ENCODE data around the gene TOR4A. TPM values are rescaled to one million over a fixed set of nuclear protein-coding genes. Genes with fewer than 3 reads are reported as not detected.

Gene TOR4A
- total RNA-seq, 2 experiments from 2014 or later: 0.67 to 0.80 TPM

DNA sequence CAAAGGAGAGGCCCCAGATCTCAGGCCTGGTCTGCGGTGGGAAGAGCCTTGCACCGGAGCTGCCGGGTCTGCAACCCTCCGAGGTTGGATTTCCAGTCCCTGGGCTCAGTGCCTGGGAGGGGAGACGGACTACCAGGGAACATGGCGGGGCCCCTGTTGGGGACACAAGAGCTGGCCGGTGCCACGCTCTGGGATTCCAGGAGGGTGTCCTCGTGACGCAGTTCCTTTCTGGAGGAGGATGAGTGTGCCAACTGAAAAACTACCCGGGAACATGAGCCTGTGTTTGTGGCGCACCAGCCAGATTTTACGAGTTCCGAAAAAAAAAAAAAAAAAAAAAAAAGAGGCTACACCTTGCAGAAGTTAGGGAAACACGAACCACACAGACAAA, 15.6 kb downstream of the TOR4A start:
- H3K36me3 ChIP-seq (ENCODE audit: insufficient read depth, low read length): no peaks in the 10 kb centered on the region
- H3K4me3 Mint-ChIP-seq: no peak overlapping the region
- DNase-seq: peak in 1 of 14 experiments; percentile 15
- no peak overlapping the region for H3K27ac Mint-ChIP-seq
- H3K27ac ChIP-seq (ENCODE audit: low read depth in 1 of 2, low read length in 2 of 2): no peak overlapping the region
- intact Hi-C loops (cut with DNase I, micrococcal nuclease): no loop called here
- no peaks in the 10 kb centered on the region for H3K36me3 Mint-ChIP-seq (ENCODE audit: low read depth)
- H3K27me3 ChIP-seq (ENCODE audit: control insufficient read depth in 1 of 2, insufficient read depth in 2 of 2, low read length in 2 of 2): peaks cover 41 to 43% of the 10 kb centered on the region in 2 experiments
- peaks cover 0 to 26% of the 10 kb centered on the region in 2 experiments for H3K9me3 ChIP-seq (ENCODE audit: control insufficient read depth in 1 of 2, insufficient read depth in 1 of 2, low read length in 2 of 2)
- ATAC-seq (ENCODE audit: poor library complexity): no peak
- TF ChIP-seq, protein P1, sequence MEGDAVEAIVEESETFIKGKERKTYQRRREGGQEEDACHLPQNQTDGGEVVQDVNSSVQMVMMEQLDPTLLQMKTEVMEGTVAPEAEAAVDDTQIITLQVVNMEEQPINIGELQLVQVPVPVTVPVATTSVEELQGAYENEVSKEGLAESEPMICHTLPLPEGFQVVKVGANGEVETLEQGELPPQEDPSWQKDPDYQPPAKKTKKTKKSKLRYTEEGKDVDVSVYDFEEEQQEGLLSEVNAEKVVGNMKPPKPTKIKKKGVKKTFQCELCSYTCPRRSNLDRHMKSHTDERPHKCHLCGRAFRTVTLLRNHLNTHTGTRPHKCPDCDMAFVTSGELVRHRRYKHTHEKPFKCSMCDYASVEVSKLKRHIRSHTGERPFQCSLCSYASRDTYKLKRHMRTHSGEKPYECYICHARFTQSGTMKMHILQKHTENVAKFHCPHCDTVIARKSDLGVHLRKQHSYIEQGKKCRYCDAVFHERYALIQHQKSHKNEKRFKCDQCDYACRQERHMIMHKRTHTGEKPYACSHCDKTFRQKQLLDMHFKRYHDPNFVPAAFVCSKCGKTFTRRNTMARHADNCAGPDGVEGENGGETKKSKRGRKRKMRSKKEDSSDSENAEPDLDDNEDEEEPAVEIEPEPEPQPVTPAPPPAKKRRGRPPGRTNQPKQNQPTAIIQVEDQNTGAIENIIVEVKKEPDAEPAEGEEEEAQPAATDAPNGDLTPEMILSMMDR (IDR thresholded peaks at IDR 0.05): no peak
- ChIA-PET POLR2A (no interaction called here), CTCF (no interaction called here)
- H3K27me3 Mint-ChIP-seq: peaks cover 38% of the 10 kb centered on the region
- peaks cover 15% of the 10 kb centered on the region for H3K4me1 ChIP-seq (ENCODE audit: insufficient read depth, low read length)
- no peaks in the 10 kb centered on the region for H3K9me3 Mint-ChIP-seq
- H3K4me3 ChIP-seq (ENCODE audit: low read length): no peak overlapping the region
- H3K4me1 Mint-ChIP-seq (ENCODE audit: low read depth): no peaks in the 10 kb centered on the region

DNA sequence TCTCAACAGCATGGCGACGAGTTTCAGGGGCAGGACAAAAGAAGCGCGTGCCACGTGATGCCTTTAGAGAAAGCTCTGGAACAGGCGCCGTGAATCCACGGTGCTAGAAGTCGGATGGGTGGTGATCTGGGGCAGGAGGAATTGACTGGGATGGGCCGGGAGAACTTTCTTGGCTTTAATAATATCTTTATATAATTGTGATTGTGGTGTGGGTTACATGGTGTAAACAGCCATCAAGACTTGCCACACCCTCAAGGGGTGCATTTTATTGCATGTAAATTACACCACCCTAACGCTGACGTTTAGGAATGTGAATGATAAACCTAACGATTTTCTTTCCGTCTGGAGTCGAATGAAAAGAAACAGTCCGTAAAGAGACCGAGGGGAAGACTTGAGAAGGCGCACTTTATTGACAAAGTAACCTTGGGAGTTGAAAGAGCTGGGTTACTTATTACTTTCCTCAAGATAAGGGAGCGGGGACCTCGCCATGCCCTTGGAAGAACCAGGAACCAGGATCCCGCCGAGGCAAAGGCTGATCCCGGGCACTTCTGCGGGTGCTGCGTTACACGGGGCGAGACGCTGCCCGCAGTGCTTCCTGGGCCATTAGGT, 16.1 kb downstream of the TOR4A start:
- ATAC-seq (ENCODE audit: poor library complexity): no peak
- POLR2A ChIA-PET: no interaction called here
- H3K27me3 Mint-ChIP-seq: peaks cover 38% of the 10 kb centered on the region

DNA sequence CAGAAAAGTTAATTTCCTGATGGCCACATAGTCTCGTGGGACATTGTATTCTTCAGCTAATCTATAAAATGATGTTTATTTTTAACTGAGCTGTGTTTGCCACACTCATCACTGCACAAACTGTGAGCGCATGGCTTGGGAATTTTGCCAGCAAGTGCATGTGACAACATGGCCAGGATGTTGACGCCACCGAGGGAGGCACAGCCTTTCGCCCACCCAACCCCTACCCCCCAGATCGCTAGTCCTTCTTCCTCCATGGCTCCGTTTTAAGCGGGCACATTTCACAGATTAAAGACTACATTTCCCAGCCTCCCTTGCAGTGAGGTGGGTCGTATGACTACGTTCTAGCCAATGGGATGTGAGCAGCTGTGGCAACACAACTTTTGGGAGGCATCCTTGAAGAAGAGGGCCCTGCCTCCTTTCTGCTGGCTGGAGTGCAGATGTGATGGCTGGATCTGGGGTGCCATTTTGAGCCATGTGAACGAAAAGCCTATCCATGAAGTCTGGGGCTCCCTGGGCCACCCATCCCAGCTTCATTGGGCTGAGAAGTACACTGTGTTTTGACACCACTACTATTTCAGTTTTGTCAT, 16.7 kb downstream of the TOR4A start:
- H3K27ac ChIP-seq (ENCODE audit: low read depth in 1 of 2, low read length in 2 of 2): no peak overlapping the region
- Mint-ChIP-seq H3K27me3 (peaks cover 38% of the 10 kb centered on the region), H3K4me1 (ENCODE audit: low read depth) (no peaks in the 10 kb centered on the region), H3K4me3 (peak overlapping the region; percentile 34), H3K9me3 (no peaks in the 10 kb centered on the region), H3K36me3 (ENCODE audit: low read depth) (no peaks in the 10 kb centered on the region), H3K27ac (no peak overlapping the region)
- peaks cover 52 to 54% of the 10 kb centered on the region in 2 experiments for H3K27me3 ChIP-seq (ENCODE audit: control insufficient read depth in 1 of 2, insufficient read depth in 2 of 2, low read length in 2 of 2)
- peaks cover 15% of the 10 kb centered on the region for H3K4me1 ChIP-seq (ENCODE audit: insufficient read depth, low read length)
- POLR2A ChIA-PET: no interaction called here
- no peaks in the 10 kb centered on the region for H3K36me3 ChIP-seq (ENCODE audit: insufficient read depth, low read length)
- ATAC-seq (ENCODE audit: poor library complexity) (peak; percentile 24), DNase-seq (peak in 3 of 14 experiments; percentile 36 to 61 (median 44))
- CTCF ChIA-PET: no interaction called here
- TF ChIP-seq, protein P1 (IDR thresholded peaks at IDR 0.05): no peak
- intact Hi-C loops (cut with DNase I, micrococcal nuclease): loop anchor here (2.0 kb wide), 2 partner anchors 113 to 233 kb away; no protein-coding TSS in a partner anchor
- no peak overlapping the region for H3K4me3 ChIP-seq (ENCODE audit: low read length)
- H3K9me3 ChIP-seq (ENCODE audit: control insufficient read depth in 1 of 2, insufficient read depth in 1 of 2, low read length in 2 of 2): peaks cover 0 to 27% of the 10 kb centered on the region in 2 experiments

More for the DNA sequence above, 16.1 kb downstream of the TOR4A start:
- Histone ChIP-seq H3K27ac (ENCODE audit: low read depth in 1 of 2, low read length in 2 of 2) (no peak overlapping the region), H3K36me3 (ENCODE audit: insufficient read depth, low read length) (no peaks in the 10 kb centered on the region), H3K4me3 (ENCODE audit: low read length) (no peak overlapping the region), H3K4me1 (ENCODE audit: insufficient read depth, low read length) (peaks cover 15% of the 10 kb centered on the region), H3K27me3 (ENCODE audit: control insufficient read depth in 1 of 2, insufficient read depth in 2 of 2, low read length in 2 of 2) (peaks cover 46 to 48% of the 10 kb centered on the region in 2 experiments), H3K9me3 (ENCODE audit: control insufficient read depth in 1 of 2, insufficient read depth in 1 of 2, low read length in 2 of 2) (peaks cover 0 to 27% of the 10 kb centered on the region in 2 experiments)
- peak overlapping the region; percentile 54 for H3K4me3 Mint-ChIP-seq
- H3K9me3 Mint-ChIP-seq: no peaks in the 10 kb centered on the region
- intact Hi-C loops (cut with DNase I, micrococcal nuclease): loop anchor here (2.0 kb wide), 2 partner anchors 113 to 233 kb away; no protein-coding TSS in a partner anchor
- CTCF ChIA-PET: no interaction called here
- DNase-seq: no peak
- H3K27ac Mint-ChIP-seq: no peak overlapping the region
- TF ChIP-seq, protein P1 (IDR thresholded peaks at IDR 0.05): no peak
- no peaks in the 10 kb centered on the region for H3K36me3 Mint-ChIP-seq (ENCODE audit: low read depth)
- H3K4me1 Mint-ChIP-seq (ENCODE audit: low read depth): no peaks in the 10 kb centered on the region

All from CD4-positive, alpha-beta T cell (primary cell).